ENCODE measurements around the gene ANGPTL4.

ANGPTL4 gene

GRCh38 chr19:8321067-8321985 is 42.6 kb upstream of the ANGPTL4 start, which contains the start of the genes NDUFA7 and RPS28:
NDUFA7 (minus strand) TSS chr19:8321375; CDS start chr19:8321358, 17 bp downstream.
RPS28 (plus strand) TSS chr19:8321496; CDS start chr19:8321531, 35 bp downstream.
- DNase-seq (ENCODE audit: low read depth) = peak; percentile 90
- in situ Hi-C loops (cut with HindIII; ENCODE audit: low sequenced_read_pairs) = no loop called here
- TF ChIP-seq CTCF (IDR thresholded peaks at IDR 0.05; ENCODE audit: low read depth, low read length, missing control alignments) = peak; percentile 15
- H3K4me3 ChIP-seq (ENCODE audit: low read depth, low read length) = peak within 1 kb of the TSS; percentile 100

GRCh38 chr19:8321986-8322637 is 41.8 kb upstream of the ANGPTL4 start:
- peak overlapping the region; percentile 100 for H3K4me3 ChIP-seq (ENCODE audit: low read depth, low read length)
- no peak for DNase-seq (ENCODE audit: low read depth)
- in situ Hi-C loops (cut with HindIII; ENCODE audit: low sequenced_read_pairs) = no loop called here
- no peak for TF ChIP-seq CTCF (IDR thresholded peaks at IDR 0.05; ENCODE audit: low read depth, low read length, missing control alignments)

- TF ChIP-seq CTCF (IDR thresholded peaks at IDR 0.05; ENCODE audit: low read depth, low read length, missing control alignments) = no peak
These were observed 41.3 kb upstream of the ANGPTL4 start for GRCh38 chr19:8322638-8322997.

GRCh38 chr19:8323781-8324185 is 40.2 kb upstream of the ANGPTL4 start:
- in situ Hi-C loops (cut with HindIII; ENCODE audit: low sequenced_read_pairs) = no loop called here
- no peak for DNase-seq (ENCODE audit: low read depth)
- TF ChIP-seq CTCF (IDR thresholded peaks at IDR 0.05; ENCODE audit: low read depth, low read length, missing control alignments) = no peak
- H3K4me3 ChIP-seq (ENCODE audit: low read depth, low read length) = no peak overlapping the region

More at GRCh38 chr19:8322638-8322997, 41.3 kb upstream of the ANGPTL4 start:
- DNase-seq (ENCODE audit: low read depth) = no peak
- peak overlapping the region; percentile 100 for H3K4me3 ChIP-seq (ENCODE audit: low read depth, low read length)
- in situ Hi-C loops (cut with HindIII; ENCODE audit: low sequenced_read_pairs) = no loop called here

GRCh38 chr19:8324186-8325050 is 39.5 kb upstream of the ANGPTL4 start:
- DNase-seq (ENCODE audit: low read depth) = no peak
- in situ Hi-C loops (cut with HindIII; ENCODE audit: low sequenced_read_pairs) = no loop called here
- H3K4me3 ChIP-seq (ENCODE audit: low read depth, low read length) = no peak overlapping the region
- no peak for TF ChIP-seq CTCF (IDR thresholded peaks at IDR 0.05; ENCODE audit: low read depth, low read length, missing control alignments)

GRCh38 chr19:8325454-8325853 is 38.5 kb upstream of the ANGPTL4 start:
- DNase-seq (ENCODE audit: low read depth) = no peak
- in situ Hi-C loops (cut with HindIII; ENCODE audit: low sequenced_read_pairs) = no loop called here
- H3K4me3 ChIP-seq (ENCODE audit: low read depth, low read length) = no peak overlapping the region
- no peak for TF ChIP-seq CTCF (IDR thresholded peaks at IDR 0.05; ENCODE audit: low read depth, low read length, missing control alignments)
